CD4-positive, alpha-beta memory T cell (primary cell): ENCODE results near the gene PDE4B. TPM values are rescaled to one million over a fixed set of nuclear protein-coding genes. Genes with fewer than 3 reads are reported as not detected.
A peak's percentile ranks its signal among the peaks of the same experiment; 100 is the strongest.

Source experiments
- CTCF ChIA-PET: fragments of 350-600 bp; sonication (Branson Sonifier 250); formaldehyde crosslinking; loops from one replicate; lab custom pipeline; 2021; ENCODE audit warnings: inconsistent platforms; ENCODE audit not compliant: partially characterized antibody; lab: Charles Lee
- POLR2A ChIA-PET: fragments of 350-600 bp; sonication (Branson Sonifier 250); formaldehyde crosslinking; loops from one replicate; lab custom pipeline; 2021; ENCODE audit not compliant: partially characterized antibody; lab: Charles Lee
- DNase-seq, 5 donors: peaks; one replicate each; pipeline versions ENCODE4 v3.0.0 to v3.0.0-alpha.2; 2020 to 2022; ENCODE audit warnings: mixed read lengths in 1 of 5
- H3K27ac ChIP-seq: one replicate; pipeline ENCODE4 v1.7.0; 2013; ENCODE audit warnings: low read depth, low read length
- H3K27me3 ChIP-seq: 2 replicates; pipeline ENCODE4 v1.7.0; 2013; ENCODE audit warnings: mild to moderate bottlenecking, low read length, moderate library complexity; ENCODE audit not compliant: insufficient read depth
- H3K36me3 ChIP-seq: 2 replicates; pipeline ENCODE4 v1.7.0; 2013; ENCODE audit warnings: mild to moderate bottlenecking, low read length, moderate library complexity; ENCODE audit not compliant: insufficient read depth
- H3K4me1 ChIP-seq: 2 replicates; pipeline ENCODE4 v1.7.0; 2013; ENCODE audit warnings: mild to moderate bottlenecking, low read length, moderate library complexity; ENCODE audit not compliant: insufficient read depth
- H3K4me3 ChIP-seq, 2 donors: one replicate each; pipeline ENCODE4 v1.7.0; 2013; ENCODE audit warnings: low read length in 2 of 2, mild to moderate bottlenecking in 1 of 2
- H3K9me3 ChIP-seq, 2 donors: one replicate each; pipeline ENCODE4 v1.7.0; 2013; ENCODE audit warnings: low read length in 2 of 2, control low read depth in 1 of 2; ENCODE audit not compliant: control insufficient read depth in 1 of 2
- H3K27ac Mint-ChIP-seq, 7 donors: one replicate each; pipeline ENCODE4 v1.8.0; 2020 to 2021; ENCODE audit warnings: mixed read lengths in 7 of 7, mild to moderate bottlenecking in 6 of 7, inconsistent platforms in 3 of 7, moderate library complexity in 3 of 7
- H3K27me3 Mint-ChIP-seq, 2 donors: one replicate each; pipeline ENCODE4 v1.8.0; 2020 to 2021; ENCODE audit warnings: mixed read lengths in 2 of 2
- H3K36me3 Mint-ChIP-seq, 2 donors: one replicate each; pipeline ENCODE4 v1.8.0; 2020 to 2021; ENCODE audit warnings: mixed read lengths in 2 of 2, inconsistent platforms in 1 of 2, mild to moderate bottlenecking in 1 of 2
- H3K4me1 Mint-ChIP-seq, 4 donors: one replicate each; pipeline ENCODE4 v1.8.0; 2020 to 2021; ENCODE audit warnings: mixed read lengths in 4 of 4, mild to moderate bottlenecking in 1 of 4
- H3K4me3 Mint-ChIP-seq, 8 donors: one replicate each; pipeline ENCODE4 v1.8.0; 2020 to 2021; ENCODE audit warnings: mixed read lengths in 8 of 8, mild to moderate bottlenecking in 7 of 8, moderate library complexity in 6 of 8, inconsistent platforms in 3 of 8
- H3K9me3 Mint-ChIP-seq, 8 donors: one replicate each; pipeline ENCODE4 v1.8.0; 2020 to 2021; ENCODE audit warnings: mixed read lengths in 8 of 8, mild to moderate bottlenecking in 5 of 8, inconsistent platforms in 3 of 8, moderate library complexity in 1 of 8
- intact Hi-C: fragments of 100-400 bp; cut with micrococcal nuclease; formaldehyde crosslinking; loops from one replicate; pipeline ENCODE4 v1.15.1; 2023
- polyA plus RNA-seq, 2 donors: library from polyadenylated mRNA; unstranded; fragments of 300-500 nt; fragmentation: Illumina TruSeq; gene quantifications; one replicate each; pipeline ENCODE4 v1.2.3, GENCODE V29; 2021
- total RNA-seq, 2 experiments: library from RNA; stranded (reverse); gene quantifications; one replicate each; pipeline ENCODE4 v1.2.3, GENCODE V29; 2021

The PDE4B gene
- total and polyA plus RNA-seq, 4 experiments from 2014 or later: 33.8 to 116 (median 40.7) TPM

DNA sequence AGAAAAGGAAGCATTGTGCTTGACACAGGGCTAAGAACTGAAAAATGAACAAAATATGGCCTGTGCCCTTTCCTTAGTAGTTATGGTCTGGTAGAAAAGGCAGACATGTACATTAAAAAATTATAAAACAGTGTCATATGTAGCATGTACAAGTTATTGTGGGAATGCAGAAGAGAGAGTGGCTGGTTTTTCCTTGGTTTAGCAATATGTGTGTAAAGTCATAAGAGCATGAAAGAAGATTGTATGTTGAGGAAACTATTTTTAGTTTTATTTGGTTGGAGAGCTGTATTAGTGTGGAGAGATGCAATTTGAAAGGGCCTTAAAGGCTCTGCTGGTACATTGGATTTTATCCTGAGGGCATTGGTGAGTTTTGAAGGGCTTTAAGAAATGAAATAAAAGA, 145.8 kb downstream of the PDE4B start:
- no peak overlapping the region for H3K4me3 Mint-ChIP-seq
- CTCF ChIA-PET: interaction anchor here (1.3 kb wide), 1 partner anchor 18 kb away, joined by 4 read pairs; no protein-coding TSS in a partner anchor
- no peak for DNase-seq
- peaks cover 2 to 4% of the 10 kb centered on the region in 2 donors for H3K27me3 Mint-ChIP-seq
- intact Hi-C loops: no loop called here
- H3K36me3 Mint-ChIP-seq: no peaks in the 10 kb centered on the region
- POLR2A ChIA-PET: no interaction called here
- Histone ChIP-seq H3K4me1 (no peaks in the 10 kb centered on the region), H3K4me3 (no peak overlapping the region), H3K27me3 (no peaks in the 10 kb centered on the region), H3K36me3 (no peaks in the 10 kb centered on the region), H3K27ac (no peak overlapping the region), H3K9me3 (no peaks in the 10 kb centered on the region)
- H3K9me3 Mint-ChIP-seq: no peaks in the 10 kb centered on the region
- peak overlapping the region in 2 of 7 donors; percentile 1 to 19 for H3K27ac Mint-ChIP-seq
- no peaks in the 10 kb centered on the region for H3K4me1 Mint-ChIP-seq

DNA sequence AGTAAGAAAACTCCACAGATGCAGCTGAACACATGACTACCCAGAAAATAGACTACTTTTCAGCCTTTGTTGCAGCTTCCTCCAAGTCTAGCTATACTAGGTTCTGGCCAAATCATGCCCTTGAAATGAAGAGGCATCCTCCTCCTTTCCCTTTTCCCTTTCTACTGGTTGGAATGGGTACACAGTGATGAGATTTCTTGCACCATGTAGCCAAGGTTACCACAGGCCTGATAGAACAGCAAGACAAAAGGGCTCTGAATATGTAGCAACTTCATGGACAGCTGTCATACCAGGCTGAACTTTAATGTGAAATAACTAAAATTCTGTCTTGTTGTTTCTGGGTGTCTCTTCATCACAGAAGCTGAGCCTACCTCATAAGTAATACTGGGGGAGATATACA, 146.5 kb downstream of the PDE4B start:
- Histone ChIP-seq H3K4me1 (no peaks in the 10 kb centered on the region), H3K9me3 (no peaks in the 10 kb centered on the region), H3K27ac (no peak overlapping the region), H3K36me3 (no peaks in the 10 kb centered on the region), H3K27me3 (no peaks in the 10 kb centered on the region), H3K4me3 (no peak overlapping the region)
- CTCF ChIA-PET: interaction anchor here (1.1 to 1.3 kb wide), 3 partner anchors 17 to 507 kb away, joined by 3 to 4 read pairs (median 3); no protein-coding TSS in a partner anchor
- H3K36me3 Mint-ChIP-seq: no peaks in the 10 kb centered on the region
- POLR2A ChIA-PET: no interaction called here
- H3K27me3 Mint-ChIP-seq: peaks cover 2 to 6% of the 10 kb centered on the region in 2 donors
- intact Hi-C loops: no loop called here
- H3K9me3 Mint-ChIP-seq: peaks cover 0 to 3% (median 0%) of the 10 kb centered on the region in 8 donors
- no peak overlapping the region for H3K27ac Mint-ChIP-seq
- DNase-seq: no peak
- H3K4me3 Mint-ChIP-seq: no peak overlapping the region
- H3K4me1 Mint-ChIP-seq: no peaks in the 10 kb centered on the region

DNA sequence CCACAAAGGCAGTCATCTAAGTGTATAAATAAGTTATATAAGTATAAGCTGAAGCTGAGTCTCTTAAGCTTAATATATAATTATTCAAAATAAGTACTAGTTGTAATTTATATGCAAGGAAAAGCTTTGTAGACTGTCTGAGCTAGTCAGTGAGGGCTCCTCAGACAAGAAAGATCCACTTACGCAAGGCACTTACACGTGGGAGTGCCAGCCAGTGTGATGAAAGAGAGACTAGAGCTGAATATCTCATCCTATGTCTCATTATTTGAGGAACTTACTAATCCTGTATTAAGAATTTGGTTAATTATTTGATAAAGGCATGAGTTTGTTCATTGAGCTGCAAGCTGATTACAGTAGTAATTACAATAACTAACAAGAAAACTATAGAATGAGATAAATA, 146.9 kb downstream of the PDE4B start:
- Mint-ChIP-seq H3K4me1 (no peaks in the 10 kb centered on the region), H3K27ac (no peak overlapping the region), H3K27me3 (peaks cover 2 to 6% of the 10 kb centered on the region in 2 donors), H3K4me3 (no peak overlapping the region), H3K9me3 (peaks cover 0 to 3% (median 0%) of the 10 kb centered on the region in 8 donors), H3K36me3 (no peaks in the 10 kb centered on the region)
- ChIA-PET POLR2A (no interaction called here), CTCF (interaction anchor here (1.1 to 1.3 kb wide), 3 partner anchors 17 to 507 kb away, joined by 3 to 4 read pairs (median 3); no protein-coding TSS in a partner anchor)
- H3K27me3 ChIP-seq: no peaks in the 10 kb centered on the region
- H3K4me3 ChIP-seq: no peak overlapping the region
- DNase-seq: no peak
- H3K4me1 ChIP-seq: no peaks in the 10 kb centered on the region
- no peaks in the 10 kb centered on the region for H3K36me3 ChIP-seq
- intact Hi-C loops: no loop called here
- no peak overlapping the region for H3K27ac ChIP-seq
- no peaks in the 10 kb centered on the region for H3K9me3 ChIP-seq

DNA sequence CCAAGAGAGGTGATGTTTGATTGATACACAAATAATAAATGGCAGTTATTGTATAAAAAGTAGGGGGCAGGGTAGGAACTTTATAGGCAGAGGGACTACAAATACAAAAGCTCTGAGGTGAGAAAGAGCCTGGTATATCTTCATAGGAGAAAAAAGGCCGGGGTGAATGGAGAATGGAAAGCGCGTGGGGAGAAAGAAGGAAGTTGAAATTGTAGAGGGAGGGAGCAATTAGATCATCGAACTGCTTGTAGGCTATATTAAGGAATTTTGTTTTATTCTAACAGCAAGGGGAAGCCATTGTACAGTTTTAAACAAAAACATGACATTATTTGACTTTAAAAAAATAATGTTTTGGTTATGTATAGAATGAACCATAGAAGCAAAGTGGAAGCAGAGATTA, 147.4 kb downstream of the PDE4B start:
- peaks cover 0 to 3% (median 0%) of the 10 kb centered on the region in 8 donors for H3K9me3 Mint-ChIP-seq
- CTCF ChIA-PET: interaction anchor here (1.1 to 1.3 kb wide), 2 partner anchors 303 to 506 kb away, joined by 3 read pairs; no protein-coding TSS in a partner anchor

DNA sequence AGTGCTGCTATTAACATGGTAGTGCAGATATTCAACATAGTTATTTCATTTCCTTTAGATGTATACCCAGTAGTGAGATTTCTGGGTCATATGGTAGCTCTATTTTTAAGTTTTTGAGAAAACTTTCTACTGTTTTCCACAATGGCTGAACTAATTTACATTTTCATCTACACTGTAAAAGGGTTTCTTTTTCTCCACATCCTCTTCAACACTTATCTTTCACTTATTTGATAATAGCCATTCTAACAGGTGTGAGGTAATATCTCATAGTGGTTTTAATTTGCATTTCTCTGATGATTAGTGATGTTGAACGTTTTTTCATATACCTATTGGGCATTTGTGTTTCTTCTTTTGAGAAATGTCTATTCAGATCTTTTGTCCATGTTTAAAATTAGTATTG, 149.8 kb downstream of the PDE4B start:
- intact Hi-C loops: no loop called here
- Mint-ChIP-seq H3K36me3 (no peaks in the 10 kb centered on the region), H3K27me3 (peaks cover 4 to 9% of the 10 kb centered on the region in 2 donors), H3K4me1 (no peaks in the 10 kb centered on the region), H3K27ac (no peak overlapping the region), H3K9me3 (peaks cover 0 to 3% (median 0%) of the 10 kb centered on the region in 8 donors), H3K4me3 (no peak overlapping the region)
- CTCF ChIA-PET: interaction anchor here (1.0 to 1.3 kb wide), 2 partner anchors 11 to 300 kb away, joined by 3 read pairs; no protein-coding TSS in a partner anchor
- DNase-seq: no peak
- no peaks in the 10 kb centered on the region for H3K4me1 ChIP-seq
- no peaks in the 10 kb centered on the region for H3K36me3 ChIP-seq
- no peak overlapping the region for H3K4me3 ChIP-seq
- no peaks in the 10 kb centered on the region for H3K9me3 ChIP-seq
- no peak overlapping the region for H3K27ac ChIP-seq
- no peaks in the 10 kb centered on the region for H3K27me3 ChIP-seq
- POLR2A ChIA-PET: no interaction called here

More for the DNA sequence above, 147.4 kb downstream of the PDE4B start:
- no peak overlapping the region for H3K4me3 ChIP-seq
- no peaks in the 10 kb centered on the region for H3K36me3 ChIP-seq
- Mint-ChIP-seq H3K36me3 (no peaks in the 10 kb centered on the region), H3K4me1 (no peaks in the 10 kb centered on the region), H3K27me3 (peaks cover 2 to 6% of the 10 kb centered on the region in 2 donors), H3K4me3 (no peak overlapping the region), H3K27ac (no peak overlapping the region)
- no peaks in the 10 kb centered on the region for H3K27me3 ChIP-seq
- POLR2A ChIA-PET: no interaction called here
- intact Hi-C loops: no loop called here
- no peak overlapping the region for H3K27ac ChIP-seq
- DNase-seq: no peak
- no peaks in the 10 kb centered on the region for H3K4me1 ChIP-seq
- no peaks in the 10 kb centered on the region for H3K9me3 ChIP-seq

DNA sequence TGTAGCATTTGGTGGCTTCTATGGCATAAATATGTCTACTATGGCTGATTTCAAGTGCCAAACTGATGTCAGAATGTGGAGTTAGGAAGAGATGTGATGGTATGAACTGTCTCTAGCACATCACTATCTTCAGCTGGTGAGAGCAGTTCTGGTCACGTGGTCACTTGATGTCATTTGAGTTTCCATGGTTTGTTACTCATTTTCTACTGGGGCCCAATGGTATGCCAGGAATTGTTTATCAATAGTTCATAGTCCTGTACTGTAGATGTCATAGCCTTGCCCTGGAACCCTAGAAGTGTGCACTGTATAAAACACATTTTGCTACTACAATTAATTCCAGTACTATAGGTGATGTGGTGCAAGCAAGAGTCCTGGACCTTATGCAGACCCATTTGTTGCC, 153.7 kb downstream of the PDE4B start:
- Mint-ChIP-seq H3K9me3 (peaks cover 0 to 3% (median 0%) of the 10 kb centered on the region in 8 donors), H3K27ac (no peak overlapping the region), H3K36me3 (no peaks in the 10 kb centered on the region), H3K27me3 (peaks cover 4 to 12% of the 10 kb centered on the region in 2 donors), H3K4me3 (no peak overlapping the region), H3K4me1 (no peaks in the 10 kb centered on the region)
- Histone ChIP-seq H3K27ac (no peak overlapping the region), H3K4me3 (no peak overlapping the region), H3K36me3 (no peaks in the 10 kb centered on the region), H3K4me1 (no peaks in the 10 kb centered on the region), H3K9me3 (no peaks in the 10 kb centered on the region), H3K27me3 (no peaks in the 10 kb centered on the region)
- CTCF ChIA-PET: no interaction called here
- DNase-seq: no peak
- POLR2A ChIA-PET: no interaction called here
- intact Hi-C loops: no loop called here

DNA sequence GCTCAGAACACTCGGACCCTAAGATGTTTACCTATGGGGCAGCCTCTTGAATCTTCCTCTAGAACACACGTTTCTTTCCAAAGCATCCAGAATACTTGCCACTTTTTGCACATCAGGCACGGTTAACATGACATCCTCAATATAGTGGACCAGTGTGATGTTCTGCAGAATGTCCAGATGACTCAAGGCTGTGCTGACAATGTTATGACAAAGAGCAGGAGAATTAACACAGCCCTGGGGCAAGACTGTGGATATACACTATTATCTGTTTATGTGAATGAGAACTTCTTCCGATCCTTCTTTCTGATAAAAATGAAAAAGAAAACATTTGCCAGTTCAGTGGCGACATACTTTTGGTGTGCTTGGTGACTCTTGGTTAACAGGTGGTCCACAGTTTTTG, 154.3 kb downstream of the PDE4B start:
- Histone ChIP-seq H3K27me3 (no peaks in the 10 kb centered on the region), H3K36me3 (no peaks in the 10 kb centered on the region), H3K27ac (no peak overlapping the region), H3K9me3 (no peaks in the 10 kb centered on the region), H3K4me3 (no peak overlapping the region), H3K4me1 (no peaks in the 10 kb centered on the region)
- H3K4me3 Mint-ChIP-seq: no peak overlapping the region
- H3K36me3 Mint-ChIP-seq: no peaks in the 10 kb centered on the region
- peaks cover 0 to 3% (median 0%) of the 10 kb centered on the region in 8 donors for H3K9me3 Mint-ChIP-seq
- no peak overlapping the region for H3K27ac Mint-ChIP-seq
- no peak for DNase-seq
- intact Hi-C loops: no loop called here
- CTCF ChIA-PET: no interaction called here
- POLR2A ChIA-PET: no interaction called here
- H3K4me1 Mint-ChIP-seq: no peaks in the 10 kb centered on the region
- H3K27me3 Mint-ChIP-seq: peaks cover 2 to 12% of the 10 kb centered on the region in 2 donors
